NOMO-1 (cell line): Measurements from ENCODE around the gene AKR7A3.
"Not testable (repeated sequence)": the region's sequence is repeated elsewhere in the genome, so short reads cannot be mapped to it uniquely, and the experiment has no call there.

Experiments
- DNase-seq, 2 experiments: peaks; one replicate each; lab custom pipeline; 2025; ENCODE audit not compliant: unreplicated experiment in 2 of 2; lab: John Stamatoyannopoulos, UW

AKR7A3 gene

GRCh38 chr1:19257178-19257914 is 31.2 kb downstream of the AKR7A3 start:
- no peak for DNase-seq

- DNase-seq = not testable (repeated sequence)
These were observed 32.3 kb downstream of the AKR7A3 start for GRCh38 chr1:19256301-19256700.

GRCh38 chr1:19255288-19255687 is 33.3 kb downstream of the AKR7A3 start:
- no peak for DNase-seq

- no peak for DNase-seq
These were observed 34.2 kb downstream of the AKR7A3 start for GRCh38 chr1:19254416-19254815.

GRCh38 chr1:19251305-19252196 is 37.0 kb downstream of the AKR7A3 start, which contains the start of the genes EMC1 and MRTO4:
Gene EMC1 (minus strand): TSS chr1:19251524. CDS start chr1:19251509, 15 bp downstream.
Gene MRTO4 (plus strand): TSS chr1:19251805. CDS start chr1:19251836, 31 bp downstream.
- peak; percentile 81 to 88 for DNase-seq

GRCh38 chr1:19250629-19251304 is 37.8 kb downstream of the AKR7A3 start:
- DNase-seq = peak in 1 of 2 experiments; percentile 17

GRCh38 chr1:19240673-19241538 is 47.7 kb downstream of the AKR7A3 start:
- peak; percentile 65 to 79 for DNase-seq

GRCh38 chr1:19239876-19240275 is 48.7 kb downstream of the AKR7A3 start:
- no peak for DNase-seq

- DNase-seq = no peak
These were observed 54.3 kb downstream of the AKR7A3 start for GRCh38 chr1:19234224-19234623.
